Tibial nerve (tissue), 4 donors: ENCODE results near the gene SMAD7. TPM values are rescaled to one million over a fixed set of nuclear protein-coding genes. Genes with fewer than 3 reads are reported as not detected.

Experiments
- DNase-seq, 2 donors: peaks; one replicate each; pipeline ENCODE4 v3.0.0-alpha.2; 2019; ENCODE audit warnings: low spot score in 2 of 2
- H3K27ac ChIP-seq, 4 donors: fragments of 200-600 bp; sonication (generic) in 3 of 4; one replicate each; pipeline ENCODE4 v1.5.1; 2017 to 2019; ENCODE audit warnings: mild to moderate bottlenecking in 1 of 4
- H3K27me3 ChIP-seq, 2 donors: fragments of 200-600 bp; sonication (generic) in 1 of 2; one replicate each; pipeline versions ENCODE4 v1.5.1 to v1.6.0; 2017 to 2019
- H3K36me3 ChIP-seq, 3 donors: fragments of 200-600 bp; sonication (generic); one replicate each; pipeline ENCODE4 v1.5.1; 2018 to 2019
- H3K4me1 ChIP-seq, 4 donors: fragments of 200-600 bp; sonication (generic) in 3 of 4; one replicate each; pipeline ENCODE4 v1.5.1; 2017 to 2019
- H3K4me3 ChIP-seq, 4 donors: fragments of 200-600 bp; sonication (generic) in 3 of 4; one replicate each; pipeline ENCODE4 v1.5.1; 2017 to 2019; ENCODE audit warnings: mild to moderate bottlenecking in 1 of 4, moderate library complexity in 1 of 4
- H3K9me3 ChIP-seq, 4 donors: fragments of 200-600 bp; sonication (generic) in 3 of 4; one replicate each; pipeline ENCODE4 v1.5.1; 2017 to 2019
- CTCF ChIP-seq, 5 experiments: fragments of 200-600 bp in 3 of 5; fragments of 450-650 bp in 2 of 5; sonication (generic) in 3 of 5; IDR thresholded peaks; one replicate each; pipeline ENCODE4 v1.5.1; 2016 to 2019; ENCODE audit warnings: antibody characterized with exemption in 5 of 5, mild to moderate bottlenecking in 3 of 5, moderate library complexity in 2 of 5
- EP300 ChIP-seq, 2 donors: sonication (generic); formaldehyde crosslinking; IDR thresholded peaks; one replicate each; pipeline ENCODE4 v1.6.1; 2017; ENCODE audit warnings: antibody characterized with exemption in 2 of 2, mild to moderate bottlenecking in 1 of 2
- POLR2A ChIP-seq, 2 donors: fragments of 450-650 bp; IDR thresholded peaks; one replicate each; pipeline ENCODE4 v1.6.1; 2017; ENCODE audit warnings: antibody characterized with exemption in 2 of 2, mild to moderate bottlenecking in 2 of 2, moderate library complexity in 2 of 2
- WGBS, 2 donors: methylation state at CpG; one replicate each; pipeline ENCODE4 v1.1.5; 2018; 5-methylcytosine and 5-hydroxymethylcytosine counted together
- total RNA-seq, 4 donors: library from RNA; depleted of rRNA; stranded (reverse); fragments of >200 nt; gene quantifications; one replicate each; pipeline ENCODE4 v1.1.0, GENCODE V29; 2016

The SMAD7 gene
- total RNA-seq, 4 donors from 2014 or later: 34.3 to 56.8 (median 35.6) TPM

- WGBS, 2 donors: 89 to 94% methylated on average over 6 of the region's 6 CpGs
- TF ChIP-seq EP300 (IDR thresholded peaks at IDR 0.05) (no peak), POLR2A (IDR thresholded peaks at IDR 0.05) (no peak), CTCF (IDR thresholded peaks at IDR 0.05) (no peak)
- no peak for DNase-seq
- H3K27ac ChIP-seq: no peak overlapping the region
- H3K36me3 ChIP-seq: no peaks in the 10 kb centered on the region
- H3K27me3 ChIP-seq: no peaks in the 10 kb centered on the region
- H3K4me3 ChIP-seq: no peak overlapping the region
- peaks cover 0 to 15% (median 5%) of the 10 kb centered on the region in 4 donors for H3K4me1 ChIP-seq
- no peaks in the 10 kb centered on the region for H3K9me3 ChIP-seq
Observed at GRCh38 chr18:48876590-48876989, 74.2 kb downstream of the SMAD7 start.

GRCh38 chr18:48875942-48876511 lies 74.7 kb downstream of the SMAD7 start:
- TF ChIP-seq POLR2A (IDR thresholded peaks at IDR 0.05) (no peak), CTCF (IDR thresholded peaks at IDR 0.05) (no peak), EP300 (IDR thresholded peaks at IDR 0.05) (no peak)
- H3K9me3 ChIP-seq: no peaks in the 10 kb centered on the region
- no peak for DNase-seq
- peaks cover 0 to 15% (median 5%) of the 10 kb centered on the region in 4 donors for H3K4me1 ChIP-seq
- H3K27ac ChIP-seq: no peak overlapping the region
- WGBS, 2 donors: 62 to 76% methylated on average over 12 to 14 of the region's 15 CpGs
- no peaks in the 10 kb centered on the region for H3K36me3 ChIP-seq
- no peak overlapping the region for H3K4me3 ChIP-seq
- H3K27me3 ChIP-seq: no peaks in the 10 kb centered on the region

GRCh38 chr18:48875314-48875941 lies 75.3 kb downstream of the SMAD7 start:
- H3K9me3 ChIP-seq: no peaks in the 10 kb centered on the region
- WGBS, 2 donors: 92 to 93% methylated on average over 18 of the region's 18 CpGs
- peaks cover 0 to 15% (median 5%) of the 10 kb centered on the region in 4 donors for H3K4me1 ChIP-seq
- no peak for DNase-seq
- no peaks in the 10 kb centered on the region for H3K36me3 ChIP-seq
- no peaks in the 10 kb centered on the region for H3K27me3 ChIP-seq
- H3K4me3 ChIP-seq: no peak overlapping the region
- no peak overlapping the region for H3K27ac ChIP-seq
- TF ChIP-seq CTCF (IDR thresholded peaks at IDR 0.05): no peak
- no peak for TF ChIP-seq POLR2A (IDR thresholded peaks at IDR 0.05)
- TF ChIP-seq EP300 (IDR thresholded peaks at IDR 0.05): no peak

- Histone ChIP-seq H3K27me3 (no peaks in the 10 kb centered on the region), H3K4me1 (peaks cover 0 to 15% (median 5%) of the 10 kb centered on the region in 4 donors), H3K4me3 (no peak overlapping the region), H3K27ac (no peak overlapping the region), H3K36me3 (no peaks in the 10 kb centered on the region), H3K9me3 (no peaks in the 10 kb centered on the region)
- no peak for DNase-seq
- TF ChIP-seq POLR2A (IDR thresholded peaks at IDR 0.05): no peak
- no peak for TF ChIP-seq CTCF (IDR thresholded peaks at IDR 0.05)
- no peak for TF ChIP-seq EP300 (IDR thresholded peaks at IDR 0.05)
- 73 to 91% methylated on average over 15 of the region's 15 CpGs for WGBS, 2 donors
Observed at GRCh38 chr18:48874701-48875162, 76.0 kb downstream of the SMAD7 start.

GRCh38 chr18:48874233-48874632 lies 76.5 kb downstream of the SMAD7 start:
- Histone ChIP-seq H3K27me3 (no peaks in the 10 kb centered on the region), H3K27ac (peak overlapping the region in 2 of 4 donors; percentile 48 to 59), H3K4me1 (peaks cover 0 to 15% (median 5%) of the 10 kb centered on the region in 4 donors), H3K9me3 (no peaks in the 10 kb centered on the region), H3K36me3 (no peaks in the 10 kb centered on the region), H3K4me3 (no peak overlapping the region)
- no peak for DNase-seq
- TF ChIP-seq POLR2A (IDR thresholded peaks at IDR 0.05): no peak
- no peak for TF ChIP-seq CTCF (IDR thresholded peaks at IDR 0.05)
- TF ChIP-seq EP300 (IDR thresholded peaks at IDR 0.05): no peak
- 79 to 84% methylated on average over 5 of the region's 5 CpGs for WGBS, 2 donors
